ENCODE results near the gene USP17L12.
"Not testable (repeated sequence)": the region's sequence is repeated elsewhere in the genome, so short reads cannot be mapped to it uniquely, and the experiment has no call there.

DNA sequence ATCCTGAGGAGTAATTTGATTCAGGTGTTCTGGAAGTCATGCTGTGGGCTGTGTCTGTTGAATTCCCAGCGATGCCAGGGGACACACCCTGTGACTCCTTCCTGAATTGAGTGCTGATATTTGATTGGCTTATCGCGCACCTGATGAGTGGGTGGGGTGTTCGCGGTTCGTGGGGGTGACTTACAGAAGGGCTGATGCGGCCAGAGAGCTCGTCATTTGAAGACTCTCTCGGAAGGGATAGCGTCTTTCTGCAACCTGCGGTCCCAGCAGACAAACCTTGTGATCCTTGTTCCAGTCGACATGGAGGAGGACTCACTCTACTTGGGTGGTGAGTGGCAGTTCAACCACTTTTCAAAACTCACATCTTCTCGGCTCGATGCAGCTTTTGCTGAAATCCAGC, 4.6 kb downstream of the USP17L12 start, which contains the start of gene USP17L13:
- TF ChIP-seq POLR2A, CTCF (IDR thresholded peaks at IDR 0.05): not testable (repeated sequence)

Measured in adrenal gland (tissue), 5 donors.